DMS 273 (cell line): Measurements from ENCODE around the gene SPPL2B.
"Not testable (repeated sequence)": the region's sequence is repeated elsewhere in the genome, so short reads cannot be mapped to it uniquely, and the experiment has no call there.

Experiments
- DNase-seq: peaks from one replicate; lab custom pipeline; 2025; ENCODE audit not compliant: unreplicated experiment; lab: John Stamatoyannopoulos, UW

SPPL2B gene

GRCh38 chr19:2374808-2375207 lies 46.3 kb downstream of the SPPL2B start:
- DNase-seq, result no peak

- no peak for DNase-seq
Measured at GRCh38 chr19:2375353-2376121, 47.1 kb downstream of the SPPL2B start.

GRCh38 chr19:2376784-2377519 lies 48.5 kb downstream of the SPPL2B start:
- no peak for DNase-seq

- DNase-seq, result no peak
Measured at GRCh38 chr19:2380567-2380966, 52.1 kb downstream of the SPPL2B start.

- no peak for DNase-seq
Measured at GRCh38 chr19:2381148-2381820, 52.8 kb downstream of the SPPL2B start.

GRCh38 chr19:2382530-2383222 lies 54.2 kb downstream of the SPPL2B start:
- DNase-seq, result no peak

GRCh38 chr19:2385053-2385721 lies 56.7 kb downstream of the SPPL2B start:
- peak; percentile 89 for DNase-seq

- peak; percentile 57 for DNase-seq
Measured at GRCh38 chr19:2387367-2388288, 59.1 kb downstream of the SPPL2B start.

GRCh38 chr19:2389594-2389993 lies 61.1 kb downstream of the SPPL2B start:
- DNase-seq, result no peak

GRCh38 chr19:2391118-2391725 lies 62.7 kb downstream of the SPPL2B start:
- DNase-seq, result peak; percentile 82

- DNase-seq, result peak; percentile 42
Measured at GRCh38 chr19:2392366-2392765, 63.9 kb downstream of the SPPL2B start.

- not testable (repeated sequence) for DNase-seq
Measured at GRCh38 chr19:2392899-2393298, 64.4 kb downstream of the SPPL2B start.

- no peak for DNase-seq
Measured at GRCh38 chr19:2394054-2394441, 65.6 kb downstream of the SPPL2B start.

- no peak for DNase-seq
Measured at GRCh38 chr19:2394442-2395292, 66.2 kb downstream of the SPPL2B start.

- DNase-seq, result not testable (repeated sequence)
Measured at GRCh38 chr19:2395293-2395829, 66.9 kb downstream of the SPPL2B start.

GRCh38 chr19:2397173-2397572 lies 68.7 kb downstream of the SPPL2B start:
- not testable (repeated sequence) for DNase-seq

GRCh38 chr19:2398735-2399305 lies 70.3 kb downstream of the SPPL2B start:
- DNase-seq, result no peak

- no peak for DNase-seq
Measured at GRCh38 chr19:2399582-2399981, 71.1 kb downstream of the SPPL2B start.
